Stimulated activated CD8-positive, alpha-beta memory T cell treated with anti-CD3 and anti-CD28 coated beads, Interleukin-4, amount 100 ng/mL, for 1 hour (primary cell): ENCODE measurements around the gene ARSI.

Experiments used
- DNase-seq, 2 donors: peaks; one replicate each; pipeline ENCODE4 v3.0.0-alpha.2; 2020; ENCODE audit warnings: low read depth in 2 of 2, low spot score in 1 of 2

Gene ARSI

GRCh38 chr5:150271296-150271692 lies 31.4 kb downstream of the ARSI start:
- DNase-seq = no peak

- no peak for DNase-seq
These were observed 32.0 kb downstream of the ARSI start for GRCh38 chr5:150270541-150271295.

- DNase-seq = no peak
These were observed 35.8 kb downstream of the ARSI start for GRCh38 chr5:150266871-150267291.

GRCh38 chr5:150265870-150266383 lies 36.8 kb downstream of the ARSI start:
- no peak for DNase-seq

GRCh38 chr5:150264667-150265603 lies 37.8 kb downstream of the ARSI start:
- DNase-seq = no peak

GRCh38 chr5:150263801-150264621 lies 38.7 kb downstream of the ARSI start:
- DNase-seq = no peak

GRCh38 chr5:150263375-150263775 lies 39.3 kb downstream of the ARSI start:
- no peak for DNase-seq

- DNase-seq = no peak
These were observed 40.2 kb downstream of the ARSI start for GRCh38 chr5:150262502-150262901.

GRCh38 chr5:150261231-150261630 lies 41.5 kb downstream of the ARSI start:
- DNase-seq = no peak

GRCh38 chr5:150258130-150258529 lies 44.6 kb downstream of the ARSI start:
- DNase-seq = no peak

GRCh38 chr5:150257424-150257823 lies 45.3 kb downstream of the ARSI start:
- no peak for DNase-seq

GRCh38 chr5:150256410-150257064 lies 46.2 kb downstream of the ARSI start:
- DNase-seq = no peak

- no peak for DNase-seq
These were observed 46.9 kb downstream of the ARSI start for GRCh38 chr5:150255659-150256409.

- no peak for DNase-seq
These were observed 47.9 kb downstream of the ARSI start for GRCh38 chr5:150254774-150255173.

- no peak for DNase-seq
These were observed 48.3 kb downstream of the ARSI start for GRCh38 chr5:150254363-150254762.

- DNase-seq = no peak
These were observed 49.1 kb downstream of the ARSI start for GRCh38 chr5:150253416-150254208.

GRCh38 chr5:150252489-150252888 lies 50.2 kb downstream of the ARSI start:
- DNase-seq = no peak

GRCh38 chr5:150251504-150251903 lies 51.2 kb downstream of the ARSI start:
- DNase-seq = no peak

GRCh38 chr5:150249744-150250143 lies 53.0 kb downstream of the ARSI start:
- DNase-seq = no peak
